G401.6 (cell line): ENCODE results near the gene RABGAP1L.
"Not testable (repeated sequence)": the region's sequence is repeated elsewhere in the genome, so short reads cannot be mapped to it uniquely, and the experiment has no call there.

Experiments used
- FAIRE-seq: peaks from 2 replicates; lab custom pipeline; 2012; peaks lifted over from hg19 to GRCh38; lab: Jason Lieb, UNC

Gene RABGAP1L

DNA sequence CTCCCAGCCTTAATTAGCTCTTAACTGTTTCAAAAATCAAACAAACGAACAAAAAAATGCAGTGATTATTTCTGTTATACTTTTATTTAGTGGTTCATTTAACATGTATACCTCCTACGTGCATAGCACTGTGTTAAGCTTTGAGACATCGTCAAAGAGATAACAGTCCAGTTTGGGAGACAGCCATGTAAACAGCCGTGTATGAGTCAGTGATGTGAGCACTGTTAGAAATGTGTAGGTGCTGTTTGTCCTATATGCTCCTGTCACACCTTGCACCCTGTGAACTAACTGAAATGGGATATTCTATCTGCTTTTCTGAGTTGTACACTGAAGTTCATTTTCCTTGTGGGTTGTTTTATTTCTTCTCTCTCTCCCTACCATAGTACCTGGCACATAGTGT, 730.7 kb downstream of the RABGAP1L start:
- no peak for FAIRE-seq

DNA sequence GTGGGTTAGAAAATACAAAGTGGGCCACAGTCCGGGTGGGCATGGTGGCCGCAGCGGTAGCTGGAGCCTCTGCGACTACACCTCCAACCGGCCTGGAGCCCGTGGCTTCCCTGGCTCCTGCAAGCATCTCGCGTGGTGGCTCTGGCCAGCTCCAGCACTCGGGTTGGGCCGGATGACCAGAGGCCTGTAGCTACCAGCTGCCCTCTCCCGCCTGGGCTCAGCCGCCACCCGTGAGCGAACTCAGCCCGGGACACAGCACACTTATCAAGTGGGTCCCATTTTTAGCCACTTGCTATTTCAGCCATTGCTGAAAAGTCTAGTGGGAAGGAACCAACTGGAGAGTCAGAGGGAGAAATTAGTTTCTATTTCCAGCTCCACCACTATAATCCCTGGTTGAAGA, 732.7 kb downstream of the RABGAP1L start:
- no peak for FAIRE-seq

DNA sequence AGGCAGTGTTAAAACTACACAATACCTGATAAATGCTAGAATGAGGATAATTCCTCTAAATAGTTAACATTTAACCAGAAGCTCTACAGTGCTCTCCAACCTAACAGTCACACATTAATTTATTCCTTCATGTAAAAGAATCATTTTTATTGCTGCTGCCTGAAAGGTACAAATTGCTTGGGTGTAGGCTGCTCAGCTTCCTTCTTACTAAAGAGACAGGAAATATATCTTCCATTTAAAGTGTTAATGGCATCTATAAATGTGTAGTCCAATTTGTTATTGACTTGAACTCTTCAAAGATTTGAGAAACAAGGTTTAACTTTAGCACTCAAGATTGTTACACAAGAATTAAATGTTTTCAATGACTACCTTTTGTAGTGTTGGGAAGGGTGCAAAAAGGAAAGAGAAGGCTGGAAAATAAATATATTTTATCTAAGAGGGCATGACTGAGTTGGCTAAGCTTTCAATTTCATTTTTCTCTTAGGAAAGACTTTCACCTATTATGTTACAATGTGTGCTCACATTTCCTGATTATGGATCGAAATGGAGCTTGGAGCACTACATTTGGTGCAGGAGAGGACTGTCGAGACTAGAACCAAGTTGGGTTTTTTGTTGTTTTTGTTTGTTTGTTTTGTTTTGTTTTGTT, 734.9 kb downstream of the RABGAP1L start:
- no peak for FAIRE-seq

DNA sequence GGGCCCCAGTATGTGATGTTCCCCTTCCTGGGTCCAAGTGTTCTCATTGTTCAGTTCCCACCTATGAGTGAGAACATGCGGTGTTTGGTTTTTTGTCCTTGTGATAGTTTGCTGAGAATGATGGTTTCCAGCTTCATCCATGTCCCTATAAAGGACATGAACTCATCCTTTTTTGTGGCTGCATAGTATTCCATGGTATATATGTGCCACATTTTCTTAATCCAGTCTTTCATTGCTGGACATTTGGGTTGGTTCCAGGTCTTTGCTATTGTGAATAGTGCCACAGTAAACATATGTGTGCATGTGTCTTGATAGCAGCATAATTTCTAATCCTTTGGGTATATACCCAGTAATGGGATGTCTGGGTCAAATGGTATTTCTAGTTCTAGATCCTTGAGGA, 736.3 kb downstream of the RABGAP1L start:
- FAIRE-seq = not testable (repeated sequence)

DNA sequence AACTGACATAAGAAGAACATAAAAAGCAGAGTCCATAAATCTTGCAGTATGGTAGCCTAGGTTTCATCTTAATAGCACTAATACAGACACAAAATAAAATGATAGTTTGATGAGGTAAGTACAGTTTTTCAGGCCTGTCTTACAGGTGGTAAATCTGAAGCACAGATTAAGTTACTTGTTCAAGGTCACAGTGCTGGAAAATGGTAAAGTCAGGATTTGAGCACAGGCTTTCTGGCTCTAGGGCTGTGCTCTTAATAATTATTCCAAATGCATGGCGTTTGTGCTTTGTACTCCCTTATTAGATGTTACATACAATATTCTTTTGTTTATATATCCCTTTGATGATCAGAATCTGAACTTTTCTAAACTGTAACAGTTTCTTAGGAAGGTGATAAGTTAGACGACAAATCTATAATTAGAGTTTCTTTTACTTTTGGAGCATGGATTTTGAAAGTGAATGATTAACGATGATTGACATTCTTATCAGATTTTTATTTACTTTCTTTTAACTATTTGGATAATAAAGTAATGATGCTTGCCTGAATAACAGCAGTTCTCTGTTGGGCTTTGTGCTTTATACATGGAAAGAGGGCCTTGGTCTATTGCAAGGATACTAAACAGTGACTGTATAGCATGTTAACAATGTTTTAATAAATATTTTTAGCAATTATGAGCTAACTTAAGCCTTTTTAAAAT, 738.9 kb downstream of the RABGAP1L start:
- no peak for FAIRE-seq

DNA sequence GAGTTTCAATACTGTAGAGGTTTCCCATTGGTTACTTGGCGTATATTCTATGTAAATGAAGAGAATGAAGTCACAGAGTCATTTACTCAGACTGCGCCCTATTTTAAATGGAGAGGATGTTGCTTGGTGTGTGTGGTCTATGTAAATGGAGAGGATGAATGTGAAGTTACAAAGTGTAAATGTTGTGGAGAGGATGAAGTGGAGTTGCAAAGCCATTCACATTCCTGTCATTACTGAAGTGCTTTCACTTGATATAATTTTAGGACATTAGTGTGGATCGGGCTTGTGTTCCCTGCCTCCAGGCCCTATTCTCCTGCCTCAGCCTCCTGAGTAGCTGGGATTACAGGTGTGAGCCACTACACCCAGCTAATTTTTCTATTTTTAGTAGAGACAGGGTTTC, 741.0 kb downstream of the RABGAP1L start:
- FAIRE-seq = no peak

DNA sequence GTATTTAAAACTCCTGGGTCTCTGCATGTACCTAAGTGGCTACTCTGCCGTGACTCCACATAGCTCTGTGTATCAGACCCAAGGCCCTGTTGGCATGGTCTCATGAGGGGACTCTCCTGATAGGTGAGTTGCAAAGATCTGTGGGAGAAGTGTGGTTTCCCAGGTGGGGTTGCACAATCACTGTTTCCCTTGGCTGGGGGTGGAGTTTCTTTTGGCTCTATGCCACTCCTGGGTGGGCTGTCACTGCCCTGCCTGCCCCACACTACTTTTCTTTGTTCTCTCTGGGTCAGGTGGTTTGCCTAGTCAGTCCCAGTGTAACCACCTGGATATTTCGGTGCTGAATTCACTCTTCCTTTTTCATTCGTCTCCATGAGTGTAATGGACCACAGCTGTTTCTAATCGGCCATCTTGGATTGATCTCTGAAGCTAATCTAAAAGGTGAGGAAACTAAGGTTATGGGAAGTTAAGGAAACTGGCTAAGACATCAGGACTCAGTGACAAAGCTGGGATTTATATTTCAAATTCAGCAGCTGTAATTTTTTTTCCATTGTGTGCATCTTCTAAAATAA, 743.3 kb downstream of the RABGAP1L start:
- FAIRE-seq = no peak

DNA sequence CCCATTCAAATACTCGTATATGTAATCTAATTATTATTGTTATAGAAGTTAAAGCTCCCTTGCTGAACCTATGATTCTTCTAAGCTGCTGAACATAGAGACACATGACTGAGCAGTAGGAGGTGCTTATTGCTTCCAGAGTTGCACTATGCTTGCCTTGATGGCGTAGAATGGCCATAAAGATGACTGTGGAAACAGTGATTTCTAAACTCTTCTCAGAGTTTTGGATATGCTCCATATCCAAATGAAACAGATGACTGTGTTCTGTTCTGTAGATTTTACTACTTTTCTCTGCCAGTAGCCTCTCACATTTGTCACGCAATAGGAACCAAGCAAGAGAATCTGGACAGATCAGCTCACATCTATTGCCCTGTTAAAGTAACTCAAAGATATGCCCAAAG, 752.3 kb downstream of the RABGAP1L start:
- no peak for FAIRE-seq

DNA sequence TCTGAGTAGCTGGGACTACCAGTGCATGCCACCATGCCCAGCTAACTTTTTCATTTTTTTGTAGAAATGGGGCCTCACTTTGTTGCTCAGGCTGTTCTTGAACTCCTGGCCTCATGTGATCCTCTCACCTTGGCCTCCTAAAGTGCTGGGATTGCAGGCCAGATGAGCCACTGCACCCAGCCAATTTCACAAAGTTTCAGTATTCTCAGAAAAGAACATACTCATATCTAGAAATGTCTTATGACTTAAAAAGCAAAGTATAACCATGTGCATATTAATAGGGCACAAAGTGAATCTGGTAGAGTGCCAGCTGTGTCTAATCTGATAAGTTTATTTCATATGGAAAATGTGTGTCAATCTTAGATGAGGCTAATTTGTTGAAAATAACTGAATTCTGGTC, 752.9 kb downstream of the RABGAP1L start:
- no peak for FAIRE-seq

DNA sequence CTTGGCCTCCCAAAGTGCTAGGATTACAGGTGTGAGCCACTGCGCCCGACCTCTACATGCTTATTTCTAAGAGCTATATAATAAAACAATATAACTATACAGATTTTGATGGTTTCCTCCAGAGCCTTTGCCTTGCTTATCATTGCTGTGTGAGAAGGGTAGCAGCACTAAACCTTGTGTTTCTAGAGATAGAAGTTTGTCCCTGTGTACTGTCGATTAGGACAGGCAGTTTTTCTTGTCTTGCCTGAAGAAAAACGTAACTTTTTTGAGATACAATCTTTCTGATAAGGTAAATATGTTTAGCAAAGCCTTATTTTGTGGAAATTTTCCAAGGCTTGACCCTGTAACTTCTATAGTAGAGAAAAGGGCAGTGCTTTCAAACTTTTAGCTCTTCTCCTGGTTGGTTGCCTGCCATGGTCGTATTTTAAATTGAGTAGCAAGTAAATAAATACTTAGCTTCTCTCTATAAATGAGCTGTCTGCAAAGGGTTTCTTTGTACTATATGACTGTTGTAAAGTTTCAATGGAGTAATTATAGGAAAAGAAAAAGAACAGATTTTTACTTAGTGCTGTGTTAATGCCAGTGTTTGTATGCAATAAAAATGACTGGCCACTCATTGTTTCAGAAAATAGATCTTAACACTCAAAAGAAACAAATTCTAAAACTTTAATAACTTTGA, 754.0 kb downstream of the RABGAP1L start:
- FAIRE-seq = no peak

DNA sequence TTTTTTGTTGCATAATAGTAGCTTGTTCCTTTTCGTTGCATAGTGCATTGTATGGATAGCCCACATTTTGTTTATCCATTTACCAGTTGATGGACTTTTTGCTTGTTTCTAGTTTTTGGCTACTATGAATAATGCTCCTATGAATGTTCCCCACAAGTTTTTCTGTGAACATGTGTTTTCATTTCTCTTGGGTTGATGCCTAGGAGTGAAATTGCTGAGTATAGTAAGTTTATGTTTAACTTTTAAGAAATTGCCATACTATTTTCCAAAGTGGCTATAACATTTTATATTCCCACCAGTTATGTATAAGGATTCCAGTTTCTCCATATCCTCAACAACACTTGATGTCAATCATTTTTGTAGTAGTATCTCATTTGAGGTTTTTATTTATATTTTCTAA, 755.7 kb downstream of the RABGAP1L start:
- no peak for FAIRE-seq

DNA sequence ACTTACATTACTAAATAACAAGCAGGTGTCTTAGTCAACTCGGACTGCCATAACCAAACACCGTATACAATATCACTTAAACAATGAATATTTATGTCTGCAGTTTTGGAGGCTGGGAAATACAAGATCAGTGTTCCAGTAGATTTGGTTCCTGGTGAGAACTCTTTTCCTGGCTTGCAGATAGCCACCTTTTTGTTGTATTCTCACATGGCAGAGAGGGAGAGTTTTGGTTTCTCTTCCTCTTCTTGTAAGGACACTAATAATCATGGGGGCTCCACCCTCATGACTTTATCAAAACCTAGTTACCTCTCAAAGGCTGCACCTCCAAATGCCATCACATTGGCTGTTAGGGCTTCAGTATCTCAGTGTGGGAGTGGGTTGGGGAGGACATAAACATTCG, 757.5 kb downstream of the RABGAP1L start:
- FAIRE-seq = no peak

DNA sequence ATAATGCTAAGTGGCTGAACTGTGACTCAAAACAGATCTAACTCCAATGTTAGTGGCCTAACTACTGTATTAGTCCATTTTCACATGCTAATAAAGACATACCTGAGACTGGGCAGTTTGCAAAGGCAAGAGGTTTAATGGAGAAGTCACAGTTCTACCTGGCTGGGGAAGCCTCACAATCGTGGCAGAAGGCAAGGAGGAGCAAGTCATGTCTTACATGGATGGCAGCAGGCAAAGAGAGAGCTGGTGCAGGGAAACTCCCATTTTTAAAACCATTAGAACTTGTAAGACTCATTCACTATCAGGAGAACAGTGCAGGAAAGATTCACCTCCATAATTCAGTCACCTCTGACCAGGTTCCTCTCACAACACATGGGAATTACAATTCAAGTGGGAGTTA, 760.8 kb downstream of the RABGAP1L start:
- no peak for FAIRE-seq

DNA sequence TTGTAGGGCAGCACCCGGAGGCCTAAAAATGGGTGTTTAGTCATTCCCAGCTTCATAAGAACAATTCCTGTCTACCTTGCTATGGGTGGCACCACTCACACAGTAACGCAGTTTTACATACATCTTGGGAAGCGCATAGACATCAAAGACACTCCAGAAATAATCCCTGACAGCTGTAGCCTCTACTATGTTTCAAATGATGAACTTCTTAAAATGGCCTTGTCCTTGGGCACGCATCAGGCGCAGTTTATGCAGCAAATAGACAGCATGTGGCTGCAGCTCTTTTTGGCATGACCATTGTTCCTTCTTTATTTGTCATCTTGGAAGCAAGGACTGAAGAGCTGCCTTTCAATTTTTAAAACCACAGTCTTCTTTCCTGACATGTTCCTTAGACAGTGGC, 762.8 kb downstream of the RABGAP1L start:
- no peak for FAIRE-seq

DNA sequence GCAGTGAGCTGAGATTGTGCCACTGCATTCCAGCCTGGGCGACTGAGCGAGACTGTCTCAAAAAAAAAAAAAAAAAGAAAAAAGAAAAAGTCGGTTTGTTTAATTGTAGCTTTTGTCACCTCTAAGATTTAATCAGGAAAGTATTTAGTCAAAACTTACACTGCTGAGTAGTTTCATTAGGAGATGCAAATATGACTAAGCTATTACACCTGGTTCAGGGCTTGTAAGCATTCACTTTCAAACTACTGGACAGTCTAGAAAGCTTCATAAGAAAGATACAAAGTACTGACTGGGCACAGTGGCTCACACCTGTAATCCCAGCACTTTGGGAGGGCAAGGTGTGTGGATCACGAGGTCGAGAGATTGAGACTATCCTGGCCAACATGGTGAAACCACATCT, 764.5 kb downstream of the RABGAP1L start:
- no peak for FAIRE-seq

DNA sequence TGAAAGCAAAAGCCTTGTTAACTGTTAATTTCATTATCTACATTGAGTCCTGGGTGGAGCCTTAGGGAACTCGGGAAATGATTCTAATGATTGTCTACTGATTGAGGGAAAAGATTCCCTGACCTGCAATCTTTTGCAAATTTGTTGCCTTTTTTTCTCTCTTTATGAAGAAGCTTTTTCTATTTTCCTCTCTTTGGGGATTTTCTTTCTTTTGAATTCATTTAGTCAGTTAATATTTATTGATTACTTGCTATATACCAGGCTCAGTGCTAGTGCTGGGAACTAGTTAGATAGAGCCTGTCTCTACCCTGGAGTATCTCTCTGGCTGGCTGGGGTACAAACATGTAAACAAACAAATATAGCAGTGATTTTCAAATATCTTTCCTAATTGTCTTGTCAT, 769.2 kb downstream of the RABGAP1L start:
- no peak for FAIRE-seq

DNA sequence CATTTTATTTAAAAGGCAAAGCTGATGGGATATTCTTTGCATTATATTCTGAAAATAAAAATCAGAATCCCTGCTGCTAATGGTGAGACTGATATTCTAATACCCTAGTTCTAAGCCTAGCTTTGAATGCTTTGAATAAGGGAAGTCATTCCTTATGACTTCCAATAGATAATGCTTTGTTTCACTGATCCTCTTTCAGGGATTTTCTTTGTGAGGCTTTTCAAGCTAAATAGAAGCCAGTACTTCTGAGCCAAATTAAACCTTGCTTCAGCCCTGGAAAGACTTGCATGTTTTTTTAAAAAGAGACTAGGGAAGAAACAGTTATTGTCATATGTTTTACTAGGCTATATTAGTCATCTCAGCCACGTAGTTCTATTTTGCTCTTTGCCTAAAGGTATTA, 771.9 kb downstream of the RABGAP1L start:
- no peak for FAIRE-seq

DNA sequence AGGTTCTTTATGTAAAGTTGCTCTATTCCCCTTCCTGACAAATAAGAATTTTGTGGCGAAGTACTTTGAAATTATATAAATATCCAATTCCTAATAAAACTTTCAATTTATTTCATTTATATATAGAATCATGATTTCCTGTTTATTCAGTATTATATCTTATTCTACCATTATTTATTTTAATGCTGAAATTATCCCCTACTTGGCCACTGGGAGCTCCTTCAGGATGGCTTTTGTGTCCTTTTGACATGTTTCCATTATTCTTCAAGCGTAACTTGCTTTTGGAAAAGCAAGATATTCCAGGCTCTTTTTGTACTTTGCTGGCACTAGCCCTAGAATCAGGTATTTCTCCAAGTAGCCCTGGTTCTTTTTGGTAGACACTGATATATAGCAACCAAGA, 773.3 kb downstream of the RABGAP1L start:
- FAIRE-seq = no peak

DNA sequence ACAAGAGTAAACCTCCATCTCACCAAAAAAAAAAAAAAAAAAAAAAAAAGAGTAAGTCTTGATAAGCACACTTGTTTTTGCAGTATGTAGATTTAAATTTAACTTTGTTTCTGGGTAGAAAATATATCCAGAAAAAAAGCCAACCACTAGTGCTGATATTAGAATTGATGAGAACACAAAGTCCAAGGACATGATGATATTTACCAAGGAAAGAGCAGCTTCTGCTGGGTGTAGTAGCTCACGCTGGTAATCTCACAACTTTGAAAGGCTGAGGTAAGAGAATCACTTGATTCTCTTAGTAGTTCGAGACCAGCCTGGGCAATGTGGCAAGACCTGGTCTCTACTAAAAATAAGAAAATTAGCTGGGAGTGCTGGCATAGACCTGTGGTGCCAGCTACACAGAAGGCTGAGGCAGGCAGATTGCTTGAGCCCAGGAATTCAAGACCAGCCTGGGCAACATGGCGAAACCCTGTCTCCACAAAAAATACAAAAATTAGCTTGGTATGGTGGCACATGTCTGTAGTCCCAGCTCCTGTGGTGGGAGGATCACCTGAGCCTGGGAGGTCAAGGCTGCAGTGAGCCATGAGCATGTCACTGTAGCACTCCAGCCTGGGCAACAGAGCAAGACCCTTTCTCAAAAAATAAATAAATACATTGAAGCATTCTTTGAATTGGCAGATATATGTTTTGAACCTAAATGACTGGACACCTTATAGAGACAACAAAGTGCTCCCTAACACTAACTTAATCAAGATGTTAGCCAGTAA, 776.8 kb downstream of the RABGAP1L start:
- no peak for FAIRE-seq

DNA sequence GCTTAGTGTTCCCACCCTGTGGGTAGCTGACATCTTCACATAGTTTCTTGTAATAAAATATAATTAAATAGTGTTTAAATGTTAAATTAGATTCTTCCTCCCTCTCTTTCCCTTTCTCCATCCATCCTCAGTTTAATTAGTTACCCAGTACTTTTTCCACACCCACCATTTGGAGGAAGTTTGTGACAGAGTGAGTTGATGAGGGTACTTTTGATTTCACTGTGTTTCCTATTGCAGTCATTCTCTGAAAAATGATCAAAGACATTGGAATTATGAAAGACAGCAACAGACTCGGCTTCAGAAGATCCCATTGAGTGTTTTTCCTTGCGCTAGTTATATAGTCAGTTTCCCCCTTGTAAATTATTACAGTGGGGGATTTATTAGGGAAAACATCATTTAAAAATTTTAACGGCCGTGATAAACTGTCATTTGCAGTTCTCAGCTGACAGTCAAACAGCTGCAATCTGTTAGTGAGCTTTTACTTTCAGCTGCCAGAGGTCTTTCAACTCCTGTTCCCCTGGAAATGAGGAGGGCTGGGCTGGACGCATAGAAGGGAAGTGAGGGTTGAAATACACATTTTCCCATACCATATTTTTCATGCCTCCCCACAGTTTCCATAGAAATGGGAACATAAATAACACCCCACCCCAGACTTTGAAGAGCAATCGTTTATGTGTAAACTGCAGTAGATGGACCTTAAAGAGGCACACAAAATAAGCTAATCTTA, 779.1 kb downstream of the RABGAP1L start:
- FAIRE-seq = no peak

DNA sequence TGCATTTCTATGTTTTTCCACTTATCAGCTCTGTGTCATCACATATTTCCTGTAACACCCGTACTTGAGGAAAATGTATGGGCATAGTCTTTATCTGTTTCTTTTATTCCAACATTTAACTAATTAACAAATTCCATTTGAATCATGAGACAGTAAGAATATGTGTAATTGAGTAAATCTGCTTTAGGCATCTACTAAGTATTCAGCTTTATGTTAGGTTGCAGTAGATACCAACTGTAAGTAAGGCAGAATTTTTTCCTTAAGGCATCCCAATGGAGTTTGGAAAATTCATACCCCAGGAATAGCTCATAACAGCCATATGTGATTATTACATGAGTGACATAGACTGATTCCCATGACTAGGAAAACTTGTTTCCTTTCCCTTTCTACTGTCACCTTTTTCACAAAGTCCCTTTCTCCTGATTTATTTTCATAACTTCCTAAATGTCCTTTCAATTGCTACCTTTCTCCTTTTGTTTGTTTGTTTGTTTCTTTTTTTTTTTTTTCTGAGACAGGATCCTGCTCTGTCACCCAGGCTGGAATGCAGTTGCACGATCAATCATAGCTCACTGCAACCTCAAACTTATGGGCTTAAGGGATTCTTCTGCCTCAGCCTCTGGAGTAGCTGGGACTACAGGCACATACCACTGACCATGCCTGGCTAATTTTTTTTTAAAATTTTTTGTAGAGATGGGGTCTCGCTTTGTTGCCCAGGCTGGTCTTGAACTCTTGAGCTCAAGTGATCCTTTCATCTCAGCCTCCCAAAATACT, 780.6 kb downstream of the RABGAP1L start:
- FAIRE-seq = no peak
